Measurements from ENCODE around the gene TRAF5.

GRCh38 chr1:211332830-211333229 lies 6.2 kb downstream of the TRAF5 start:
- TF ChIP-seq POLR2A (IDR thresholded peaks at IDR 0.05), result no peak
- TF ChIP-seq CTCF (IDR thresholded peaks at IDR 0.05), result no peak
